NCI-H2029 treated with DMSO at 0.1 percent for 48 hours (cell line): ENCODE data around the gene PFKP.

ENCODE experiments used
- DNase-seq: peaks from one replicate; lab custom pipeline; 2025; lab: John Stamatoyannopoulos, UW

Gene PFKP

GRCh38 chr10:3071405-3072198, 4.3 kb downstream of the PFKP start:
- no peak for DNase-seq

GRCh38 chr10:3072641-3073360, 5.5 kb downstream of the PFKP start:
- DNase-seq: no peak

GRCh38 chr10:3074145-3074665, 6.9 kb downstream of the PFKP start:
- no peak for DNase-seq

- no peak for DNase-seq
Measured at GRCh38 chr10:3074985-3075600, 7.7 kb downstream of the PFKP start.

GRCh38 chr10:3076138-3076537, 8.8 kb downstream of the PFKP start:
- DNase-seq: no peak

- no peak for DNase-seq
Measured at GRCh38 chr10:3077509-3077908, 10.2 kb downstream of the PFKP start.

- no peak for DNase-seq
Measured at GRCh38 chr10:3077940-3078630, 10.7 kb downstream of the PFKP start.

GRCh38 chr10:3081383-3081981, 14.1 kb downstream of the PFKP start:
- DNase-seq: no peak

GRCh38 chr10:3082290-3082689, 14.9 kb downstream of the PFKP start:
- no peak for DNase-seq

GRCh38 chr10:3085785-3086567, 18.6 kb downstream of the PFKP start:
- no peak for DNase-seq

- DNase-seq: no peak
Measured at GRCh38 chr10:3090388-3090787, 23.0 kb downstream of the PFKP start.

- peak; percentile 66 for DNase-seq
Measured at GRCh38 chr10:3090914-3091787, 23.8 kb downstream of the PFKP start.

GRCh38 chr10:3091921-3092320, 24.6 kb downstream of the PFKP start:
- no peak for DNase-seq

GRCh38 chr10:3093996-3094395, 26.6 kb downstream of the PFKP start:
- no peak for DNase-seq

GRCh38 chr10:3094609-3095036, 27.3 kb downstream of the PFKP start:
- DNase-seq: no peak

GRCh38 chr10:3095373-3096139, 28.2 kb downstream of the PFKP start:
- DNase-seq: no peak

- no peak for DNase-seq
Measured at GRCh38 chr10:3096149-3096548, 28.8 kb downstream of the PFKP start.

- no peak for DNase-seq
Measured at GRCh38 chr10:3097160-3097559, 29.8 kb downstream of the PFKP start.

- DNase-seq: no peak
Measured at GRCh38 chr10:3098689-3099088, 31.3 kb downstream of the PFKP start.
